ENCODE data around the gene POM121.
"Not testable (repeated sequence)": the region's sequence is repeated elsewhere in the genome, so short reads cannot be mapped to it uniquely, and the experiment has no call there.

GRCh38 chr7:72953901-72954562, 29.1 kb downstream of the POM121 start:
- not testable (repeated sequence) for TF ChIP-seq OVOL2 (CRISPR knock-in tag; IDR thresholded peaks at IDR 0.05; ENCODE audit: borderline replicate concordance); CTCF (IDR thresholded peaks at IDR 0.05); NFYB (CRISPR knock-in tag; conservative IDR thresholded peaks at IDR 0.05; ENCODE audit: low read depth); KAT7 (CRISPR knock-in tag; IDR thresholded peaks at IDR 0.05; ENCODE audit: borderline replicate concordance); MAX (CRISPR knock-in tag; IDR thresholded peaks at IDR 0.05); AFF4 (CRISPR knock-in tag; IDR thresholded peaks at IDR 0.05; ENCODE audit: borderline replicate concordance); SP1 (CRISPR knock-in tag; conservative IDR thresholded peaks at IDR 0.05); CREB1 (CRISPR knock-in tag; IDR thresholded peaks at IDR 0.05); NR2C2 (CRISPR knock-in tag; IDR thresholded peaks at IDR 0.05); ZNF232 (CRISPR knock-in tag; IDR thresholded peaks at IDR 0.05); TP53 (CRISPR knock-in tag; IDR thresholded peaks at IDR 0.05); ETV6 (CRISPR knock-in tag; IDR thresholded peaks at IDR 0.05)
